GM21723 (cell line): ENCODE measurements around the gene PAQR5.
A peak's percentile ranks its signal among the peaks of the same experiment; 100 is the strongest.

Source experiments
- ATAC-seq: cut with Tn5 transposase; IDR thresholded peaks from one replicate; pipeline ENCODE4 v1.9.1; 2021; ENCODE audit warnings: mild to moderate bottlenecking, moderate library complexity; ENCODE audit not compliant: unreplicated experiment

Gene PAQR5

DNA sequence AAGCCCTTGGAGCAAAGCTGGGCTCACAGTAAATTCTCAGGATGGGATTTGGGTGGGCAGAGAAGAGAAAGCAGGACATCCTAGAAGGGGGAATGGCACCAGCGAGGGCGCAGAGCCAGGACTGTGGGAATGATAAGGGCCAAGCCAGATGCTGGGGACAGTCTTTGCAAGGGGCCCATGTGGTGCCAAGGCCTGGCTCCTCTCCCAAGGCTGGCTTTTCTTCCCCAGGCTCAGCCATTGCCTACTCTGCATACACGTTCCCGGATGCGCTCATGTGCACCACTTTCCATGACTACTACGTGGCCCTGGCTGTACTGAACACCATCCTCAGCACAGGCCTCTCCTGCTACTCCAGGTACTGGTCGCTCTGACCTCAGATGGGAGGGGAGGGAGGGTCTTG lies 90.7 kb downstream of the PAQR5 start:
- ATAC-seq: no peak

GRCh38 chr15:69390575-69390974 lies 91.9 kb downstream of the PAQR5 start:
- no peak for ATAC-seq

DNA sequence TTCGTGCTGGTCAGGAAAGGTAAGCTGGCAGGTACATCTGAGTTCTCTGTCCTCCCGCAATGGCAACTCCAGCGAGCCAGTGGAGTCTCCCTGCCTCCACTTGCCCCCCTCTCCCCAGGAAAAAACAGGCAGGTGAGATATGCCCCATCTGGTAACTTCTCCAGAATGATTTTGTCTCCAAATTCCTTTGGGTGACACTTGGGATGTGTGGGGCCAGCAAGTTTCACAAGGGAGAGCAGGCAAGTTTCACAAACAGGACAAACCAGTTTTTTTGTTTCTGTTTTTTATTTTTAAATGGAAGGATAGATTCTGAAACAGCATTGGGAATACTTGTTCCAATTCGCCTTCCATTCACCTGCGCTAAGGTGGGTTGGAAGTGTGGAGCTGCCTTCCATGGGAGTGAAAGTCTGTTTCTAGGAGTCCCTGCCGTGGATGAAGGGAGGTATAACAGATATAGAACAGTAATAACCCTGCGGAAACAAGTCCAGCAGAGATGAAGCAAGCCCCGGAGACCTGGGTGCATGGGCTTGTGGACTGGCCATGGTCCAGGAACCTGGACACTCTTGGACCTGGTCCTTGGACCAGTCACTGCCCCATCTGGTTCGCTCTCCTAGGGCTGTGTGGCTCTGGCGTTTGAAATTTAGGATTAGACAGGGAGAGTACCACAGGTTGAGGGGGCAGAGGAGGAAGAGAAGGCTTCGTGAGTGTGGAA lies 92.5 kb downstream of the PAQR5 start:
- no peak for ATAC-seq

GRCh38 chr15:69392352-69392751 lies 93.6 kb downstream of the PAQR5 start:
- no peak for ATAC-seq

DNA sequence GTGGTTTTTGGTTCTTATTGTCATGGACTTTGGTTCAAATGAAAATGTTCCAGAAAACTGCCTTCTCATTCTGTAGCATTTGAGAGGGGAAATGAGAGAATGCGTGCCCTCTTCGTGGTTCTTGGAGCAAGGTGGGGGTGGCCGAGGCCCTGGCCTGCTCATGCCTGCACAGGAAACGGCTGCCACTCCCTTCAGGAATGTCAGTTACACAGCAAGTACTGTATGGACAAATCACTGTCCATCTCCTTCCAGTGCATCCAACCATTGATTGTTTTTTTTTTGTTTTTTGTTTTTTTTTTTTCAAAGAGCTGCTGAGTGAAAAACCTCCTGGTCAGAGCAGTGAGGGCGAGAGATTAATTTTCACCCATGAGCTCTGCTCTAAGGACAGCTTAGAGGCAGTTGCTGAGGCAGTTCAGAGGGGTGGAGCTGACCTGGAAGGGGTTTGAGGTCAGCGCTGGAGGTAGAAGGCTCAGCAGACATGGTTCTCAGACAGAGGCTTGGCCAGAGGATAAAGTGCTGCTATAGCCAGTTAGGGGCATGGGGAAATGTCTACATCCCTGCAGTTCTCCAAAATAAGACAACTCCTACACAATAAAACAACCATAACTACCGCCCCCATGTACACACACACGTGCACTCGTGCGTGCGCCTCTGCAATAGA lies 95.2 kb downstream of the PAQR5 start:
- no peak for ATAC-seq

GRCh38 chr15:69394556-69395282 lies 96.0 kb downstream of the PAQR5 start:
- no peak for ATAC-seq

DNA sequence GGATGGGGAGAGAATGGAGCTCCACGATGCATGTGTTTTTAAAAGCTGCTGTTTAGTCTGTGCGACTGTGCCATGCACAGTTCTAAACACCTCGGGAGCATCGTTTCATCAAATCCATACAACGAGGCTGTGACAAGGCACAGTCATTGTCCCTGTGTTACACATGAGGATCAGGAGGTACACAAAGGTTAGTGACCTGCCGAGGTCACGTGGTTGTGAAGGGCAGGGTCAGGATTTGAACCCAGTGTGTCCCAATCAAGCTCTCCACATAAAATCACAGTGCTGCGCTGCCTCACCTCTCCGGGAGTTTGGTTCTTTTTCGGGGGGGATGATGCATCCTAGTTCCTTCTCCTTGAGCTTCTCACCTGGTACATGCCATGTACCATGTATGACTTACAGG lies 96.7 kb downstream of the PAQR5 start:
- ATAC-seq: no peak

- ATAC-seq: no peak
Observed at GRCh38 chr15:69395991-69396390, 97.3 kb downstream of the PAQR5 start.

DNA sequence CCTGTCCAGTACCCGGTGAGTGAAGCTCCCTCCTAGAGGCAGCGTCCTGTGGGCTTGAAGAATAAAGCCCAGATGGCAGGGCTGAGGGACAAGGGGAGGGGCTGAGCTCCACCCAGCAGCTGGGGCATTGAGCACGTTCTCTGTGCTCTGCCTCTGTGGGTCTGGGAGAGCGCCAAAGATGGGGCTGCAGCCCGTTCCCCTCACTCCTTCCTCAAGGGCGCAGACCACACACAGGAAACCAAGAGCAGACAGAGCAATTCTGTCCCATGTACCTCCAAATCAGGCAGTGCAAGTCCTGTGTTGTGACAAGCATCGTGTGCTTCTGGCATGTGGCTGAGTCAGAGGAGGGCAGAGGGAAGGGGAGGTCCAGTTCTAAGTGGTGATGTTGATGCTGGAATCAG lies 99.8 kb downstream of the PAQR5 start:
- no peak for ATAC-seq

GRCh38 chr15:69400850-69401249 lies 102.1 kb downstream of the PAQR5 start:
- no peak for ATAC-seq

DNA sequence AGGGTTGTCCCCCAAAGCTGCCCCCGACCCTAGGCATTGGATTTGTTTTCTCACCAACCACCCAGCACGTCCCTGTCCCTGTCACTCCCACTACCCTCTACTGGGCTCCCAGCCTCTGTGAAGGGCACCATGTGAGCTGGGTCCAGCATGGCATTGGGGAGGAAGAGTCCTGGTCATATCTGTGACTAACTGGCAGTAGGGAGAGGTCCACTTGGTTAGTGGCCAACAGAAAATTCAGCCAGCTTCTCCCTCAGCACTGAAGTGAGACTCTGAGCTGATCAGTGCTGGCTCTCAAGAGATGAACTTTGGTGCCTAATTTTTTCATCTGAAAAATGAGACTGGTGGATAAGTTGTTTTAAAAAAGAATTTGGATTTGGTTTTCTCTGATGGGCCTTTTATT lies 104.1 kb downstream of the PAQR5 start:
- no peak for ATAC-seq

DNA sequence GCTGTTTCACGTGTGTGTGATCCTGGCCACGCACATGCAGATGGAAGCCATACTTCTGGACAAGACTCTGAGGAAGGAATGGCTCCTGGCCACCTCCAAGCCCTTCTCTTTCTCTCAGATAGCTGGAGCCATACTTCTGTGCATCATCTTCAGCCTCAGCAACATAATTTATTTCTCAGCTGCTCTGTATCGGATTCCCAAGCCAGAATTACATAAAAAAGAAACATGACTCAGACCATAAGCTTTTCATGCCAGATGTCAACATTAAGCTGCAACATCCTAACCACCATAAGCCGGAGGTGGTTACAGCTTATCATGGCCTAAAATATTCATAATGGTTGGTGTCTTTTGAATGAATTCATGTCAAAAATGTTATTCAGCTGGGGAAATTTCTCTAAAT lies 104.9 kb downstream of the PAQR5 start:
- ATAC-seq: no peak

DNA sequence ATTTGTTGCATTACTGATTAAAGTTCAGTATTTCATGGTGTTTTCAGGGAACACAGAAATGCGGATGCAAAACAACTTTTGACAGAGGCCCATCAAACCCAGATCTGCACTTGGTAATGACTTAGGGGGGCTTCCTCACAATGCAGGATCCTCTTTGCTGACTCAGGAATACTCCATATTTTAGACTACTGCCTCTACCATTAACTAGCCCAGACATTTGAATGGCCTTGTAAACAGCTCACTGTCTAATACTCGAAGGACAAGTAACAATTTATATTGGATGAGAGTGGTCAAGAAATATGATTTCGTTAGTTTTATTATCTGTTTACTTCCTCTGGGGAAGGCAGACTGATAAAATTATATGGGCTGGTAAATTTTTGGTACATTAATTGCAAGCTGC lies 106.4 kb downstream of the PAQR5 start:
- no peak for ATAC-seq

DNA sequence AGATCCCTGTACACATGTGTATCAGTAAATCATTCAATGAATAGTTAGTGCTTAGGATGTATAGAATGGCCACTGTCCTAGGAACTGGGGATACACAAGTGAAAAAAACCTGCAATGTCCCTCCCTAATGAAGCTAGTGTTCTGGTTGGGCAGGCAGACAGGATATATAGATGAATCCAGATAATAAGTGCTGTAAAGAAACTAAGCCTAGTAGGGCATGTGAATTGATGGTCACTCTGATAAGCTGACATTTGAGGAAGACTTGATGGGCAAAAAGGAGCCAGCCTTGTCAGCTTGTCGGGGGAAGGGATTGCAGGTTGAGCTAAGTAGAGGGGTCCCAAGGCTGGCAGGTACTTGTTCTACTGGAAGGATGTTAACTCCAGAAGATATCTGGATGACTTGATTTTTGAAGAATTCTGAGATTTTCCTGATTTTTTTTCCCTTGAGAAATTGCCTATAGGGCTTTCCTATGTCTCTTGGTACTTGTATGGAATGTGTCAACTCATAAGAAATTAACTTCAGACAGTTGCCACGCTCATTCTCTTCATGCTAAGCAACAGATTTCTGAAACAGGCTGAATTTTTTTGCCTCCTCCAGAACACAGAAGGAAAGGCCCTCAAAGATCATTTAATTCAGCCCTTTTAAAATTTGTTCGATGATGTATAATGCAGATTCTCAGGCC lies 109.1 kb downstream of the PAQR5 start:
- ATAC-seq: no peak

DNA sequence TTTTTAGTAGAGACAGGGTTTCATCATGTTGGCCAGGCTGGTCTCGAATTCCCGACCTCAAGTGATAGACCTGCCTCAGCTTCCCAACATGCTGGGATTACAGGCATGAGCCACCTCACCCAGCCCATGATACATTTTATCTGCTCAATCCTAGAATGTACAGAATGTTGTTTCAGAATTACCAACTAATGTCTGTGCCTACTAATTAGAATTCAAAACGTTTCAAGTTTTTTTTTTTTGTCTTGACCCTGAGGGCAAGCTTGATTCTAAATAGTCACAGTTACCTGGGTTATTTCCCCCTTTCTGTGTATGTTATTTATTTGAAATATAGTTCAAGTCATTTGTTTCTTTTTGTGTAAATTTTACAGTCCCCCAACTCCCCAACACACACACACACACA lies 110.1 kb downstream of the PAQR5 start:
- no peak for ATAC-seq

DNA sequence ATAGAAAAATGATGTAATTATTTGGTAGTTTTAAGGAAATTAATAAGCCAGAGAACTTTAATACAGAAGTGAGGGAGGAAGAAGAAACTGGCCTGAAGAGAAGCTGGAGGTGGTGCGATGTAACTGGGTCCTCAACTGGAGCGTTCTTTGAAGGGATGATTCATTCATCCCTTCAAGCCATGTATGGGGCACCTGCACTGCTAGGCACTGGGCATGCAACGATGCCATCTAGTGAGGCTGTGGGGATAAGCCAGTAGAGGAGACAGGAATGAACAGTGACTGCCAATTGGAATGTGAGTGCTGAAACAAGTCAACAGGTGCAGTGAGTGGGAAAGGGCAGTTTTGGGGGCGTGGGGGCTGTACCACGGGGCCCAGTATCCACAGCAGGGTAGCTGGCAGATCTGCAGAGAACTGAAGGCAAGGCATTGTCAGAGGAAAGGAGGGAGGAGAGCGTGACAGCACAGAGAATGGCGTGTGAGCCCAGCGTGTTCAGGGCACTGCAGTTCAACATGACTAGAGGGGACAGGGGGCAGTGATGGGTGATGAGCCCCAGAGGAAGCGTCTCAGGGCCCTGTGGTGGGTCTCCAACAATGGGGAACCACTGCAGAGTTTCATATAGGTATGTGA lies 111.6 kb downstream of the PAQR5 start:
- no peak for ATAC-seq

DNA sequence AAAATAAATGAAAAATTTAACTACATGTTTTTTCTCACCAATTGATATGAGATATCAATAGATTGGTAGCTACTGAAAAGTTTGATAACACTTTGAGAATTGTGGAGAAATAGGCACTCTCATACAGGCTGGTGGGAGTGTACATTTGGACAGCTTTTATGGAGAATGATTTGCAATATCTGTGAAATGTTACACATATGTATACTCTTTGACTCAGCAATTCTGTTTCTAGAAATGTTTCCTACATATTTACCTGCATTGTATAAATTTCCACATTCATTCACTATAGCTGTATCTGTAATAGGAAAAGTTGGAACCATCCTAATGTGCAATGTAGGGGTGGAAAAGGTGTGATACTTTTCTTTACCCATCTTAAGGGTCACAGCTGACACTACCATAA lies 113.6 kb downstream of the PAQR5 start:
- ATAC-seq: no peak

DNA sequence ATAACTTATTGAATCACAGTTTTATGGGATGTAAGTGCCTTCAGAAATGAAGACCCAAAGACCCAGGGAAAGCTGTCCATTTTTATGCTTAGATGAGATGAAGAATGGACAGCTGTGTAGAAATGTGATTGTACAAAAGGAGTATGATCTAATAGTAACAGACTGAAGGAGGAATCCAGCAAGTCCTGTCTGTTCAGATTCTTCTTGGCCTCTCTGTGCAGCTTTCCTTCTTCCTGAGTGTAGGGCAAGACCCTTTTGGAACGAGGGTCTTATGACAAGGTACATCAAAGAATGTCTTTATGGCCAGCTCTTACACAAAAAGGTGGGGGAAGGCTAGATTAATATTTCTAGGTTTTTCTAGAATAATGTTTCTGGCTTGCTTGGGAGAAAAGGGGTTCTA lies 114.0 kb downstream of the PAQR5 start:
- ATAC-seq: no peak

DNA sequence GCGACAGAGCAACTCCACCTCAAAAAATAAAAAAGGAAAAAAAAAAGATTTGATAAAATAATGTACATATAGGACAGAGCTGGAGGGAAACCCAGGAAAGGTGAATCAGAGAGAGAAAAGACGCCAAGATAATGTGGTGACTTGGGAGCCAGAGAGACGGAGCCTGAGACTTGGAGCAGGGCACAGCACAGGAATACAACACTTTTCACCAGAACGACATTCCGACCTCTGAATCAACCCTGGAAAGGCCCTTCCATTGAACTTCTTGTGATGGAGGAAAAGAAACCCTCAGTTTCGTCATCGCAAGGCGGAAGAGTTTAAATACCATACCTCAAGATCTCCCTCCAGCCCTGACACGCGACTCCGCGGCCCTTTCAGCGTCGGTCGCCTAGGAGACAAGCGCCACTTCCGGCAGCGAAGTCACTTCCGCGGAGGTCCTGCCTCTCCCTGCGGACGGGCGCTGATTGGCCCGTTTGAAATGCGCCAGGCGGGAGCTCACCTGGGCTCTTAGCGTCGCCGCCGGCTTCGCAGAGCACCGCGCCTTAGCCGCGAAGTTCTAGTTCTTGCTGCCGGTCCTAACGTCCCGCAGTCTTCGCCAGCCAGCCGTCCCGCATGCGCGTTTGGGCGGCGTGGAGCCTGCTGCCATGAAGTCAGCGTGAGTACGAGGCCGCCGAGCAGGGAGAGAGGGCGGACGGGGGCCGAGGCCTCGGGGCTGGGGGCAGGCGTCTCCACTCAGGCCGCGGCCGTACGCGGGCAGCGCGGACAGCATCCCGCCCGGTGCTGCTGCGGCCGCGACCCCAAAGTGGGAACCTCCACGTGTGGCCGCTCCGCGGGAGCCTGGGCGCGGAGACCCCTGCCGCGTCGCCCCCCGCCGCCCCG lies 115.3 kb downstream of the PAQR5 start, which contains the start of gene KIF23:
Gene KIF23, plus strand, starts transcription at position 528 of the 879 bp plus-strand sequence. Its CDS starts 117 bp downstream, at position 645.
- peak; percentile 94 for ATAC-seq

GRCh38 chr15:69414701-69415167 lies 116.0 kb downstream of the PAQR5 start:
- peak; percentile 29 for ATAC-seq
